ENCODE measurements around the gene HLTF. TPM values are rescaled to one million over a fixed set of nuclear protein-coding genes. Genes with fewer than 3 reads are reported as not detected.
A peak's percentile ranks its signal among the peaks of the same experiment; 100 is the strongest.

The HLTF gene
- total RNA-seq, 2 donors from 2014 or later: 10.9 to 15.3 TPM

DNA sequence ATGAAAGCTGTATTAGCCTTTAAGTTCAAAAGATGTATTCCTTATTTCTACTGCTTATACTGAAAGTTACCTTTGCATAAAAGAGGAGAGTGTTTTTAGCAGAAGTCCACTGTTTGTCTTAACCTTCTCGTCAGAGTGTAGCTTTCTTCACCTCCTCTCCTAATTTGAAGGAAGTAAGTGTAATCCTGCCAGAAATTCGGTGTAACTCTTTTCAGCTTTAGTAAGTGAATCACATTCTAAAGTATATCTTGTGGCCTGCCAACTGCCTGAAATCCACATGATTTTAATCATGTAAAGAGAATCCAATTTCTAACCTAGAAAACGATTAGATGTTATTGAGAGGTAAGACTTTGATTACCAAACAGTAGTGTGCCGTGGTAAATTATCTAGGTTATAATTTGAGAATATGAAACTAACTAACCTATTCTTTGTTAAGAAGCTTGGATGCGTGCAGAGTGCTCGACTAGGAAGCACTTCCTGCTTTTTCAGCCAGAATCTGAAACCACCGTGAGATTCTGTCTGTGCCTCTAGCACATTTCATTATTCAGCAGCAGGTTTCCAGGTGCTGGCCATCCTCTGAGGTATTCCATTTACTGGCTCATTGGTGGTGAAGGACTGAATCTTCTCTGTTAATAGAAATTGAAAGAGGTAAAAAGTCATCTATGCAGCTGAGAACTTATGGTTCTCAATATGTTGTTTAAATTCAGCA lies 87.5 kb downstream of the HLTF start:
- no peak overlapping the region for H3K27ac ChIP-seq
- WGBS, 2 donors: 63 to 73% methylated on average over 7 of the region's 7 CpGs
- H3K4me1 ChIP-seq: no peaks in the 10 kb centered on the region
- intact Hi-C loops (cut with DNase I): no loop called here
- TF ChIP-seq POLR2A (IDR thresholded peaks at IDR 0.05): no peak
- TF ChIP-seq, protein P1, sequence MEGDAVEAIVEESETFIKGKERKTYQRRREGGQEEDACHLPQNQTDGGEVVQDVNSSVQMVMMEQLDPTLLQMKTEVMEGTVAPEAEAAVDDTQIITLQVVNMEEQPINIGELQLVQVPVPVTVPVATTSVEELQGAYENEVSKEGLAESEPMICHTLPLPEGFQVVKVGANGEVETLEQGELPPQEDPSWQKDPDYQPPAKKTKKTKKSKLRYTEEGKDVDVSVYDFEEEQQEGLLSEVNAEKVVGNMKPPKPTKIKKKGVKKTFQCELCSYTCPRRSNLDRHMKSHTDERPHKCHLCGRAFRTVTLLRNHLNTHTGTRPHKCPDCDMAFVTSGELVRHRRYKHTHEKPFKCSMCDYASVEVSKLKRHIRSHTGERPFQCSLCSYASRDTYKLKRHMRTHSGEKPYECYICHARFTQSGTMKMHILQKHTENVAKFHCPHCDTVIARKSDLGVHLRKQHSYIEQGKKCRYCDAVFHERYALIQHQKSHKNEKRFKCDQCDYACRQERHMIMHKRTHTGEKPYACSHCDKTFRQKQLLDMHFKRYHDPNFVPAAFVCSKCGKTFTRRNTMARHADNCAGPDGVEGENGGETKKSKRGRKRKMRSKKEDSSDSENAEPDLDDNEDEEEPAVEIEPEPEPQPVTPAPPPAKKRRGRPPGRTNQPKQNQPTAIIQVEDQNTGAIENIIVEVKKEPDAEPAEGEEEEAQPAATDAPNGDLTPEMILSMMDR (IDR thresholded peaks at IDR 0.05): no peak
- DNase-seq (no peak), ATAC-seq (no peak)
- H3K9me3 ChIP-seq: no peaks in the 10 kb centered on the region
- no peak overlapping the region for H3K4me3 ChIP-seq
- H3K27me3 ChIP-seq: no peaks in the 10 kb centered on the region
- peaks cover 0 to 8% of the 10 kb centered on the region in 2 donors for H3K36me3 ChIP-seq (replicated peaks in 1 of 2; ENCODE audit: insufficient read depth in 1 of 2, low read depth in 2 of 2)

DNA sequence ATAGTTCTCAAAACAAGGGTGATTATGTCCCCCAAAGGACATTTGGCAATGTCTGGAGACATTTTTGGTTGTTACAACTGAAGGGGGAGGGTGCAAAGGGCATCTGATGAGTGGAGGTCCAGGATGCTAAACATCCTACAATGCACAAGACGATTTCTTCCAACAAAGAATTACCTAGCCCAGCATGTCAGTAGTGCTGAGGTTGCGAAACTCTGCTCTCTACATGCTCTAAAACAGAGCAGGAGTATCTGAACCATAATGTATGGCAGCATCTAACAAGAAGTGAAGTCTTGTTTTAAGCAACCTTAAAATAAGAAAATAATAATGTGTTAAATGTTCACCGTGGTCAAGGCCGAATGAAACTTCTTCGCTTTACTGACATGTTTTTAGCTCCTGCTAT lies 88.0 kb downstream of the HLTF start:
- Histone ChIP-seq H3K27me3 (no peaks in the 10 kb centered on the region), H3K9me3 (no peaks in the 10 kb centered on the region), H3K27ac (no peak overlapping the region), H3K4me1 (peaks cover 2% of the 10 kb centered on the region), H3K36me3 (replicated peaks in 1 of 2; ENCODE audit: insufficient read depth in 1 of 2, low read depth in 2 of 2) (peaks cover 0 to 8% of the 10 kb centered on the region in 2 donors), H3K4me3 (no peak overlapping the region)
- TF ChIP-seq, protein P1 (IDR thresholded peaks at IDR 0.05): no peak
- TF ChIP-seq POLR2A (IDR thresholded peaks at IDR 0.05): no peak
- WGBS, 2 donors: 83 to 94% methylated on average over 5 of the region's 5 CpGs
- no peak for DNase-seq
- no peak for ATAC-seq
- intact Hi-C loops (cut with DNase I): no loop called here

DNA sequence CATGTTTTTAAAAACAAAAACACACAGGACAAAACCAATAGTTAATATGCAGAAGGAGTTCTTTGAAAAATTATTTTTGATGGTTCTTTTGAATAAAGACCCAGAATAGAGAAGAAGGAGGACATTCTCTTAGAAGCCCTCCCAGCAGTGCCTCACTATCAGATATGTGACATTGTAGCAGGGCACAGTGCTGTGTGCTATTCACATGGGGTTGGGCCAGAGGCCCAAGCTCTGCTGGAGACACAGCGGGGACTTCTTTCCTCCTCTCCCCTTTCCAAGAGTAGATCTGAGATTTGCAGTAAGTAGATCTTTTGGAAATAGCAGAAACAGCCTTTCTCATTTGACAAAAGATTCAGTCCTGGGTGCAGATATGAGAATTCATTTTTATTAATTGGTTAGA lies 88.7 kb downstream of the HLTF start:
- H3K4me3 ChIP-seq: no peak overlapping the region
- peaks cover 0 to 8% of the 10 kb centered on the region in 2 donors for H3K36me3 ChIP-seq (replicated peaks in 1 of 2; ENCODE audit: insufficient read depth in 1 of 2, low read depth in 2 of 2)
- no peak overlapping the region for H3K27ac ChIP-seq
- DNase-seq (no peak), ATAC-seq (no peak)
- intact Hi-C loops (cut with DNase I): no loop called here
- peaks cover 9% of the 10 kb centered on the region for H3K4me1 ChIP-seq
- 88 to 100% methylated on average over 1 of the region's 1 CpG for WGBS, 2 donors
- no peak for TF ChIP-seq POLR2A (IDR thresholded peaks at IDR 0.05)
- TF ChIP-seq, protein P1 (IDR thresholded peaks at IDR 0.05): no peak
- H3K27me3 ChIP-seq: no peaks in the 10 kb centered on the region
- H3K9me3 ChIP-seq: no peaks in the 10 kb centered on the region

DNA sequence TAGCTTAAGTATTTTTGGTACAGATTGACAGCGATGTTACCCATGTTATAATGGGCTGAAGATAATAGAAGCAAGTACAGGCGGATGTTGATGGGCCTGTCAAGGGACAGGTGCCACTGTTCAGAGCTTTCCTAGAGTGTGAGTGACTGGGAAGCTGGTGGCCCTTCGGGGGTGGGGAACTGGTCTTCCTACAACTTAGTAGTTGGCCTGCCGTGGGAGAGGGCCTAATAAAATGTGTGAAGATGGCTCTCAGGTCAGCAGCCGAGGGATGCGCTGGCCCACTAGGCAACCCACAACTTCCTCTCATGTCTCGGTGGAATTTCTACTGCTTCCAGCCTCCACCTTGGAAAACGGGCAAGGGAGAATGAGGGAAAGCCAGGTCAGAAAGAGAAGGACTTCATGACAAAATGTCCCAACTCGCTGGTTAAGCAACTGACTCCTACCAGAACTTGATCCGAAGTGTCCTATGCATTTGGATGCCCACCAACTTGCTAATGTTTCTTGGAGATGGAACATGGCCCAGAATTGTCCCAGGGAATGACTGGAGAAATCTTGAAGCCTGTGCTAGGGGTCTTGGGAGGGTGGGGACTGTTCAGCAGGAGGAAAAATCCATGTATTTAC lies 93.6 kb downstream of the HLTF start:
- DNase-seq (no peak), ATAC-seq (no peak)
- Histone ChIP-seq H3K4me1 (peaks cover 13% of the 10 kb centered on the region), H3K27me3 (no peaks in the 10 kb centered on the region), H3K36me3 (replicated peaks in 1 of 2; ENCODE audit: insufficient read depth in 1 of 2, low read depth in 2 of 2) (peaks cover 0 to 2% of the 10 kb centered on the region in 2 donors), H3K27ac (peak overlapping the region in 1 of 4 donors; percentile 91), H3K4me3 (no peak overlapping the region), H3K9me3 (no peaks in the 10 kb centered on the region)
- intact Hi-C loops (cut with DNase I): no loop called here
- 75 to 77% methylated on average over 10 of the region's 10 CpGs for WGBS, 2 donors
- no peak for TF ChIP-seq POLR2A (IDR thresholded peaks at IDR 0.05)
- TF ChIP-seq, protein P1 (IDR thresholded peaks at IDR 0.05): no peak

Measured in body of pancreas (tissue), 4 donors.